GM18907 (cell line): ENCODE data around the gene IL13.
"Not testable (repeated sequence)": the region's sequence is repeated elsewhere in the genome, so short reads cannot be mapped to it uniquely, and the experiment has no call there.

Experiments
- ATAC-seq: cut with Tn5 transposase; IDR thresholded peaks from one replicate; pipeline ENCODE4 v1.9.1; 2021; ENCODE audit warnings: mild to moderate bottlenecking, moderate library complexity; ENCODE audit not compliant: unreplicated experiment

The IL13 gene

GRCh38 chr5:132657676-132658380 lies at the start of gene IL13:
IL13 (plus strand) TSS chr5:132658173; CDS start chr5:132658187, 14 bp downstream.
- ATAC-seq = no peak

DNA sequence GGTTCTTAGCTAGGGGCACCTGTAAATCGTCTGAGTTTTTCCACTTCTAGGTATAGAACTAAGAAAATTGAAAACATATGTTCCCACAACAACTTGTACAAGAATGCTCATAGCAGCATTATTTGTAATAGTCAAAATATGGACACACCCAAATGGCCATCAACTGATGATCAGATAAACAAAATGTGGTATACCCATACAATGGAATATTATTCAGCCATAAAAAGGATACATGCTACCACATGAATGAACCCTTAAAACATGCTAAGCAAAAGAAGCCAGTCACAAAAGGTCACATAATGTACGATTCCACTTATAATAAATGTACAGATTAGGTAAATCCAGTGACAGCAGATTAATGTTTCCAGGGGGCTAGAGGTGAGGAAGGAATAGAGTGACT lies 46.0 kb upstream of the IL13 start:
- ATAC-seq = no peak

DNA sequence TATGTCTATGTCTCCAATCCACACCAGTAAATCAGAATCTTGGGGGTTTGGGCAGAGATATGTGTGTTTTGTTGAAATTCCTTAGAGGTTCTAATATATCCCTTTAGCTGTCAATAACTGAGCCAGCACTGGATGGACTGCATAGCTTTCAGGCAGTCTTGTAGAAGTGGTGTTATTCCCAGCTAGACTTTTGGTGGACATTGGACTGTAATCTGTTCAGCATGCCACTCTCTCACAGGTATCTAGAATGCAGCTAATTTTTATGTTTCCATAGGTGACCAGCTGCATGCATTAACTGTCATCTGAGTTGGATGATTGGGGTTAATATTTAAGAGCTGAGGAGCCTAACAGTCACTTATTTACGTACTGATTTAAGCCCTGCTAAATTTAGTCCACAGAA lies 45.1 kb upstream of the IL13 start:
- ATAC-seq = no peak

- no peak for ATAC-seq
Observed at GRCh38 chr5:132621699-132622098, 36.3 kb upstream of the IL13 start.

DNA sequence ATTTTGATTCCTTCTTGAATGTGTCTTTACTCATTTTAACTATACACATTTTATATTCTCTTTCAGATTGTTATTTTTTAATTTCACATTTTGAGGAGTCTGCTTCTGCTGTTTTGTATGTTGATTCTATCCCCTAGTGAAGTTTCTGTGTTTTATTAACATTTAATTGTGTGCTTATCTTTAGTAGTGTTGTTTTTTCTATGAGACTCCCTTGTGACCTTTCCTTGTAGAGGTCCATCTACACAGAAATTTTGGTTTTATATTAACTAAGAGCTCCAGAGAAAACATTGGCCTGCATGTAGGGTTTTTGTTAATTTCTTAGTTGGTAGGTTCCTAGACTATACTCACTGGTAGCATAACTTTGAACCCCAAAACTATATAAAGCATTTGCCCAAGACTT lies 35.4 kb upstream of the IL13 start:
- ATAC-seq = no peak

DNA sequence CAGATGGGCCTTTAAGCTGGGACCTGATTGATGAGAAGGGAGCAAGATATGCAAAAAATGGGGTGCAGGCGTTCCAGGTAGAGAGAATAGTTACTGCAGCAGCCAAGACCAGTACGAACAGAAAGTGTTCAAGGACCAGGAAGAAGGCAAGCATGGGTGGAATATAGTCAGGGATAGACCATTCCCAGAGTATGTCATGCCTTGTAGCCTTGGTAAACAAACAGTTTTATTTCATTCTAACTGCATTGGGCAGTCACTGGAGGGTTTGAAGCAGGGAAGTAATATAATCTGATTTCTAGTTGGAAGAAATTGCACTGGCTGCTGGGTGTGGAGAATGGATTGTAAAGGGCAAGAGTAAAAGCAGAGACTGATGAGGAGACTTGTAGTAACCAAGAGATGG lies 30.5 kb upstream of the IL13 start:
- ATAC-seq = no peak

GRCh38 chr5:132628814-132629213 lies 29.2 kb upstream of the IL13 start:
- ATAC-seq = no peak

GRCh38 chr5:132629230-132629944 lies 28.6 kb upstream of the IL13 start:
- peak; percentile 55 for ATAC-seq

GRCh38 chr5:132633587-132633986 lies 24.4 kb upstream of the IL13 start:
- ATAC-seq = not testable (repeated sequence)

DNA sequence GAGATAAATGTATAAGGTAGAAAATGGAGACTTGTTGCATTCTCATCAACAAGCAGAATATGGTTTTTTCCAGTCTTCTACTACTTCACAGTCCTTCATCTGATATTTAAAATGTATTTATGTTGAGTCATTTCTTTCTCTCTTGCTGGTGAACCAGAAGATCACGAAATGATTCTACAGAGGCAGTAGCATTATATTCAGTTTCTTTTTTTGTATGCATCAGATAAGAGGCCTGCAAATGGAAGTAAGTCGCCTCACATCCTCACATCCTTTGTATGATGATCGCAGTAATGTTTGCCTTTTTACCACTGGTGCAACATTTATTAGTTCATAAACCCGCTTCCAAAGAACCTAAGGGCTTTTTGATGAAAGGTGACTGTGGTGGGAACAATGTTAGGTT lies 22.1 kb upstream of the IL13 start:
- peak; percentile 49 for ATAC-seq

DNA sequence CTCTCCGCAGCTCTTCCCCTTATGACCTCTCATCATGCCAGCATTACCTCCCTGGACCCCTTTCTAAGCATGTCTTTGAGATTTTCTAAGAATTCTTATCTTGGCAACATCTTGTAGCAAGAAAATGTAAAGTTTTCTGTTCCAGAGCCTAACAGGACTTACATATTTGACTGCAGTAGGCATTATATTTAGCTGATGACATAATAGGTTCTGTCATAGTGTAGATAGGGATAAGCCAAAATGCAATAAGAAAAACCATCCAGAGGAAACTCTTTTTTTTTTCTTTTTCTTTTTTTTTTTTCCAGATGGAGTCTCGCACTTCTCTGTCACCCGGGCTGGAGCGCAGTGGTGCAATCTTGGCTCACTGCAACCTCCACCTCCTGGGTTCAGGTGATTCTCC lies 20.7 kb upstream of the IL13 start:
- no peak for ATAC-seq

GRCh38 chr5:132639706-132640130 lies 18.3 kb upstream of the IL13 start:
- ATAC-seq = peak; percentile 75

DNA sequence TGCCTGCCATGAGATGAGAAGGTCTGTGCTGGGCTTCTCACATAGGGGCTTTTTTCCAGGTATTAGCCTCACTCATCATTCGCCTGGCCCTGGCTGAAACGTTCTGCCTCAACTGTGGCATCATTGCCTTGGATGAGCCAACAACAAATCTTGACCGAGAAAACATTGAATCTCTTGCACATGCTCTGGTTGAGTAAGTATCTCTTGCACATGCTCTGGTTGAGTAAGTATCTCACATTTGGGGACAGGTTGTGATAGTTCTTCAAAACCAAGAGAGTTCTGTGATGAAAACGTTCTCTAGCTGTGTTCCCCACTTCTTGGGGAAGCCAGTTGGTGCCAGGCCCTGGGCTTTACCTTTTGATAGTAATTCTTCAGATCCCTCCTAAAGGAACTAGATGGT lies 17.4 kb upstream of the IL13 start:
- no peak for ATAC-seq

DNA sequence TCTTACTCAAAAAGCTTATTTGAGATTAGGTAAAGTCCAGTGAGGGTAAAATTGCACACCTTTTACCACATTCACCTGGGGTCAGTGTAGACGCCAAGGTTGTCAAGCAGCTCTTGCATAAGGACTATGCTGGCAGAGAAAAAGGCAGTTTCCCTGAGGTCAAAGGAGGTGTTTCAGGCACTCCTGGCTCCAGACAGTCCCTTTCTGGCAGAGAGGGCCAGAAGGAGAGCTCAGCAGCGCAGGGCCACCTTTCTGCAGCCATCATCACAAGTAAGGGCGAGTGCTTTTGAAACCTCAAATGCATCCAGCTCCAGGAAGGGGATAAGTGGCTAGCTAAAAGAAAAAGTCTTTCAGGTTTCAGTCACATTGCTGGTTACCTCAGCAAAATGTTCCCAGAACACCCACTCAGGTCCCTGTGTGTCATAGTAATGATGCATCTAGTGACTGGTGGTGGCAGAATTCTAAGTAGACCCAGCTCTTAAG lies 16.7 kb upstream of the IL13 start:
- ATAC-seq = no peak

- no peak for ATAC-seq
Observed at GRCh38 chr5:132641841-132642240, 16.1 kb upstream of the IL13 start.

DNA sequence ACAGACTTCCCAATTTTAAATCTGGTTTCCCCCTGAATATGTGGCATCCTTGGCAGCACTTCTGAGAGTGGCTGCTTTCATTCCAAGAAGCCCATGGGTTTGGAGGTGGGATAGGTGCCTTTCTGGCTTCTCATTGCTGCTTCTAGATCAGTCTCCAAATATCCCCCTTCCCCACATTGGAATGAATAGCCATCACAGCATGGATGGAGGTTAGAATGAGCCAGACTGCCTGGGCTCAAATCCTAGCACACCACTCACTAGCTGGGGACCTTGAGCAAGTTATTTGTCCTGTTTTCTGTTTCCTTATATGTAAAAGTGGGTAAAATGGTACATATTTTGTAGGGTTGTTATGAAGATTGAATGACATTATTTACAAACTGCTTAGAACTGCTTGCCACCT lies 13.8 kb upstream of the IL13 start:
- no peak for ATAC-seq

DNA sequence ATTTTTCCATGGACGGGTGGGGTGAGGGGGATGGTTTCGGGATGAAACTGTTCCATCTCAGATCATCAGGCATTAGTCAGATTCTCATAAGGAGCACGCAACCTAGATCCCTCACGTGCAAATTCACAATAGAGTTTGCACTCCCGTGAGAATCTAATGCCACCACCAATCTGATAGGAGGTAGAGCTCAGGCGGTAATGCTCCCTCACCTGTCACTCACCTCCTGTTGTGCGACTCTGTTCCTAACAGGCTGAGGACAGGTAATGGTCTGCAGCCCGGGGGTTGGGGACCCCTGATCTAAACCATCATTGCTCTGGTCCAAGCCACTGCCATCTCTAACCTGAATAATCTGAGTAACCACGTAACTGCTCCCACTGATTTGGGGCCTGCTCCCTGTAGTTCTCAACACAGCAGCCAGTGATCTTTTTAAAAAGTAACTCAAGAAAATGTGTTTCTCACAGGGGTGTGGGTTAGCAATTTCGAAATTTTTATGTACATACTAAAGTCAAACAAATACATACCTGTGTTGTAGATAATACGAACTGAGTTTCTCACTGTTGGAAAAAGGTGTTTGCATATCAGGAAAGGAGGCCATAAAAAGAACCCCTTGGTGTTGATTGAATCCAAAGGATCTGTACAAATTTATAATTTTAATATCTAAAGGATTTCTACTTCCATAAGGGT lies 11.2 kb upstream of the IL13 start:
- no peak for ATAC-seq

DNA sequence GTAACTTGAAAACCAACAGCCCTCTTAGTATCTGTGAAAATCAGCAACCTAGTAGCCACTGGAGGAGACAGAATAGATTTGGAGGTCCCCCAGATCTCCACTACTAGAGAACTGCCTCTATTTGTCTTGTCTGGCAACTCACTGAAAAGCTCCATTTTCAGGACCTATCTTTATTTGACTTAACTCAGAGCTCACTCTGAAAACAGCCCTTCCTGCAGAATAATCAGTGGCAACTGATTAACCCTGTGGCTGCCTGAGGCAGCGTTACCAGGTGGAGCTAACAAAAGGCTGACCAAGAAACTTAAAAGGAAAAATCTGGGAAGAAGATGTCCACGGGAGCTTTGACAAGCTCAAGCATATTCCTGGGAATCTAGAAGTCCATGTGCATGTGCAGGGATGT lies 10.5 kb upstream of the IL13 start:
- ATAC-seq = no peak

GRCh38 chr5:132648355-132648754 lies 9.6 kb upstream of the IL13 start:
- ATAC-seq = no peak

GRCh38 chr5:132651838-132652469 lies 6.0 kb upstream of the IL13 start:
- ATAC-seq = no peak

DNA sequence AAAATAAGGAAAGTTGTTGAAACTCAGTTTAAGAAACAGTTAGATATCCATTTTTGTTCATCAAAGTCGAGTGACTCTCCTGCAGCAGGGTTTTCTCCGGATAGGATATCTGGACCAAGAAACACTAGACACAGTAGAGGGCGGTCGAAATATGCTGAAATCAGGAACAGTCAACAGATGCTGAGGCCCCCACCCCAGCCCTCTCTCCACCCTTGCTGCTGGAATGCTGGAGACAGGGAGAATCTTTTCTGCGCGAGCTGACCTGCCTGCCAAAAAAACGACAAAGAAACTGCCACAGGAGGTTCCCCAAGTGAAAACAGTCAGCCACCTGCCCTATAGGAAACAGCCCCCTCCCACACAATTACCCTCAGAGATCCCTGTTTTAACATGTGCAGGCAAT lies 4.3 kb upstream of the IL13 start:
- no peak for ATAC-seq
